HepG2 (cell line): Measurements from ENCODE around the gene CYSRT1. TPM values are rescaled to one million over a fixed set of nuclear protein-coding genes. Genes with fewer than 3 reads are reported as not detected.

Source experiments
- ATAC-seq: fragments of 200-7000 bp; cut with Tn5 transposase; 3 replicates; pipeline ENCODE4 v1.9.1; 2020; ENCODE audit warnings: mild to moderate bottlenecking, moderate library complexity
- BruUV-seq: library from RNA; stranded (reverse); fragments of 400-500 nt; replicated peaks from 2 replicates; lab custom pipeline; 2021; lab: Mats Ljungman, UMichigan
- CTCF ChIA-PET: fragments of 300-600 bp; formaldehyde crosslinking; extraction: SDS; loops from one replicate; lab custom pipeline; 2021; ENCODE audit warnings: low total read pairs, inconsistent platforms, low intra/inter-chr PET ratio; lab: Yijun Ruan, JAX
- POLR2A ChIA-PET: fragments of 350-600 bp; sonication (Branson Sonifier 250); formaldehyde crosslinking; loops from one replicate; lab custom pipeline; 2020; ENCODE audit warnings: antibody characterized with exemption, inconsistent platforms; lab: Yijun Ruan, JAX
- DNase-seq: peaks from one replicate; pipeline ENCODE4 v3.0.0-alpha.2; 2015; ENCODE audit warnings: low spot score
- FAIRE-seq: peaks from 3 replicates; lab custom pipeline; 2011; peaks lifted over from hg19 to GRCh38; lab: Jason Lieb, UNC
- H2AFZ ChIP-seq: one replicate; pipeline ENCODE4 v1.6.1; 2011; ENCODE audit warnings: low read length, inconsistent platforms
- H3K27ac ChIP-seq: fragments of 300-600 bp; 3 replicates; pipeline ENCODE4 v1.8.0; 2011; ENCODE audit warnings: mixed run types, mild to moderate bottlenecking, mixed read lengths, low read length, inconsistent platforms; ENCODE audit not compliant: insufficient read depth; ENCODE audit errors: extremely low read length
- H3K27me3 ChIP-seq, 2 experiments: fragments of 200-600 bp in 1 of 2; 2 replicates in 1 of 2; 3 replicates in 1 of 2; pipeline versions ENCODE4 v1.6.0 to v1.8.0; 2011; ENCODE audit warnings: low read length in 2 of 2, mild to moderate bottlenecking in 2 of 2, moderate library complexity in 2 of 2, inconsistent platforms in 1 of 2; ENCODE audit not compliant: insufficient read depth in 2 of 2, control insufficient read depth in 1 of 2
- H3K36me3 ChIP-seq, 2 experiments: fragments of 200-600 bp in 1 of 2; replicated peaks in 1 of 2; 2 replicates in 1 of 2; 3 replicates in 1 of 2; pipeline versions ENCODE4 v1.5.1 to v1.8.0; 2011; ENCODE audit warnings: low read length in 2 of 2, inconsistent platforms in 1 of 2; ENCODE audit not compliant: insufficient read depth in 2 of 2, control insufficient read depth in 1 of 2
- H3K4me1 ChIP-seq: 2 replicates; pipeline ENCODE4 v1.5.1; 2012; ENCODE audit warnings: low read length, inconsistent platforms; ENCODE audit not compliant: insufficient read depth
- H3K4me2 ChIP-seq: 2 replicates; pipeline ENCODE4 v1.6.0; 2011; ENCODE audit warnings: low read depth, low read length, inconsistent platforms
- H3K4me3 ChIP-seq, 3 experiments: fragments of 200-600 bp in 1 of 3; sonication (generic), shearing (Covaris generic) in 1 of 3; replicated peaks in 1 of 3; 2 replicates each; pipeline ENCODE4 v1.5.1; 2011 to 2016; ENCODE audit warnings: low read length in 3 of 3, inconsistent platforms in 2 of 3, low read depth in 2 of 3, mild to moderate bottlenecking in 2 of 3, control low read depth in 1 of 3, mixed read lengths in 1 of 3; ENCODE audit not compliant: insufficient read depth in 1 of 3
- H3K79me2 ChIP-seq: one replicate; pipeline ENCODE4 v1.6.1; 2011; ENCODE audit warnings: low read length, inconsistent platforms; ENCODE audit not compliant: insufficient read depth
- H3K9ac ChIP-seq: 2 replicates; pipeline ENCODE4 v1.6.0; 2011; ENCODE audit warnings: mild to moderate bottlenecking, low read depth, low read length, inconsistent platforms; ENCODE audit not compliant: insufficient read depth
- H3K9me3 ChIP-seq: 2 replicates; pipeline ENCODE4 v1.5.1; 2012; ENCODE audit warnings: mild to moderate bottlenecking, low read length
- H4K20me1 ChIP-seq: 2 replicates; pipeline ENCODE4 v1.6.0; 2011; ENCODE audit warnings: inconsistent platforms, mild to moderate bottlenecking, low read length, moderate library complexity; ENCODE audit not compliant: insufficient read depth
- CREB3 ChIP-seq: sonication (generic); formaldehyde crosslinking; IDR thresholded peaks from 2 replicates; pipeline ENCODE4 v1.5.0; 2020; ENCODE audit warnings: missing genetic modification reagents
- ELF1 ChIP-seq: sonication (generic); formaldehyde crosslinking; IDR thresholded peaks from 2 replicates; pipeline ENCODE4 v1.4.0; 2020; ENCODE audit warnings: missing genetic modification reagents
- GATAD1 ChIP-seq: IDR thresholded peaks from 2 replicates; pipeline ENCODE4 v1.6.1; 2016; ENCODE audit warnings: missing genetic modification reagents, missing compliant biosample characterization
- HOXA5 ChIP-seq: sonication (generic); formaldehyde crosslinking; IDR thresholded peaks from 2 replicates; pipeline ENCODE4 v1.4.0; 2020; ENCODE audit warnings: missing genetic modification reagents
- IKZF5 ChIP-seq: IDR thresholded peaks from 2 replicates; pipeline ENCODE4 v1.6.1; 2018; ENCODE audit warnings: missing genetic modification reagents, mild to moderate bottlenecking, missing compliant biosample characterization
- MED8 ChIP-seq: sonication (generic); formaldehyde crosslinking; IDR thresholded peaks from 2 replicates; pipeline ENCODE4 v1.8.1; 2023; ENCODE audit warnings: mild to moderate bottlenecking, missing genetic modification reagents; ENCODE audit not compliant: insufficient replicate concordance
- MTF1 ChIP-seq: sonication (generic); formaldehyde crosslinking; IDR thresholded peaks from 2 replicates; pipeline ENCODE4 v1.5.0; 2020; ENCODE audit warnings: missing genetic modification reagents
- RARA ChIP-seq: IDR thresholded peaks from 2 replicates; pipeline ENCODE4 v1.6.1; 2016; ENCODE audit warnings: missing genetic modification reagents, missing compliant biosample characterization
- SOX13 ChIP-seq, 3 experiments: fragments of 450-650 bp in 1 of 3; sonication (generic) in 1 of 3; formaldehyde crosslinking in 1 of 3; IDR thresholded peaks in 2 of 3; conservative IDR thresholded peaks in 1 of 3; 2 replicates each; pipeline versions ENCODE4 v1.5.0 to v1.6.1; 2016 to 2020; ENCODE audit warnings: antibody characterized with exemption in 1 of 3, mild to moderate bottlenecking in 1 of 3, missing compliant biosample characterization in 1 of 3, missing genetic modification reagents in 1 of 3, moderate library complexity in 1 of 3
- YEATS4 ChIP-seq: sonication (generic); formaldehyde crosslinking; IDR thresholded peaks from 2 replicates; pipeline ENCODE4 v1.4.0; 2020; ENCODE audit warnings: missing genetic modification reagents, borderline replicate concordance
- ZBTB21 ChIP-seq: sonication (generic); formaldehyde crosslinking; IDR thresholded peaks from 2 replicates; pipeline ENCODE4 v1.4.0; 2020; ENCODE audit warnings: missing genetic modification reagents
- ZC3H4 ChIP-seq: sonication (generic); formaldehyde crosslinking; IDR thresholded peaks from 2 replicates; pipeline ENCODE4 v1.4.0; 2020; ENCODE audit warnings: missing genetic modification reagents, borderline replicate concordance
- ZNF317 ChIP-seq: sonication (generic); formaldehyde crosslinking; IDR thresholded peaks from 2 replicates; pipeline ENCODE4 v1.5.0; 2020; ENCODE audit warnings: mild to moderate bottlenecking, missing genetic modification reagents
- ZNF430 ChIP-seq: sonication (generic); formaldehyde crosslinking; IDR thresholded peaks from 2 replicates; pipeline ENCODE4 v1.9.0; 2021; ENCODE audit warnings: mild to moderate bottlenecking, missing genetic modification reagents
- ZNF770 ChIP-seq: sonication (generic); formaldehyde crosslinking; IDR thresholded peaks from 2 replicates; pipeline ENCODE4 v1.5.0; 2020; ENCODE audit warnings: mild to moderate bottlenecking, missing genetic modification reagents
- ZNF792 ChIP-seq: IDR thresholded peaks from 2 replicates; pipeline ENCODE4 v1.6.1; 2016
- ZNF816 ChIP-seq: sonication (generic); formaldehyde crosslinking; IDR thresholded peaks from 2 replicates; pipeline ENCODE4 v1.8.0; 2022; ENCODE audit warnings: missing genetic modification reagents, mild to moderate bottlenecking, borderline replicate concordance
- WGBS: methylation state at CpG from one replicate; pipeline ENCODE4 v1.1.6; 2017; ENCODE audit warnings: low lambda C conversion rate; 5-methylcytosine and 5-hydroxymethylcytosine counted together
- in situ Hi-C: cut with HindIII; loops from 2 replicates; pipeline ENCODE4 v1.10.0; 2017; ENCODE audit warnings: low pct_unique_long_range_greater_than_20kb; ENCODE audit not compliant: extremely low pct_ligation_motif_present
- intact Hi-C: fragments of 100-400 bp; cut with micrococcal nuclease; formaldehyde crosslinking; loops from one replicate; pipeline ENCODE4 v1.10.0; 2022; ENCODE audit not compliant: unreplicated experiment
- polyA plus RNA-seq, 8 experiments: library from polyadenylated mRNA; depleted of rRNA in 3 of 8; stranded (reverse) in 7 of 8; unstranded in 1 of 8; fragments of >200 nt; fragmentation: Illumina TruSeq in 4 of 8; extraction: Trizol in 4 of 8; gene quantifications; 2 replicates each; pipeline versions ENCODE4 v1.2.1 to v1.2.3, GENCODE V29; 2011 to 2016; ENCODE audit warnings: low read depth in 4 of 8, missing spikeins in 1 of 8, mixed read lengths in 1 of 8; ENCODE audit not compliant: insufficient read depth in 1 of 8
- total RNA-seq, 5 experiments: library from RNA; depleted of rRNA; stranded (reverse); fragments of >200 nt; fragmentation: Illumina TruSeq; extraction: Trizol; gene quantifications; 2 replicates each; pipeline ENCODE4 v1.2.3, GENCODE V29; 2016; ENCODE audit warnings: low read depth in 1 of 5
- TF ChIP-seq, protein P1 (sequence below): sonication (generic); formaldehyde crosslinking; IDR thresholded peaks from 2 replicates; pipeline ENCODE4 v1.5.1; 2020; ENCODE audit warnings: mild to moderate bottlenecking, missing genetic modification reagents, moderate library complexity

Gene CYSRT1
- total and polyA plus RNA-seq, 2 of the 13 experiments (the other 11 are each of a cell fraction or from before 2014, with no cell fraction given) = 1.5 to 2.1 TPM

- POLR2A ChIA-PET = interaction anchor here (0.6 to 7.4 kb wide), 21 partner anchors 9 to 181 kb away, joined by 3 to 78 read pairs (median 4); partner anchors contain the start of genes ANAPC2, CYSRT1, LRRC26 and MAN1B1
- TF ChIP-seq ZBTB21 (CRISPR knock-in tag) (no peak), ZNF317 (CRISPR knock-in tag) (peak; percentile 28; the same call in 1 of the 2 replicates), MTF1 (no peak), HOXA5 (CRISPR knock-in tag) (peak; percentile 77; the same call in 1 of the 2 replicates), ZNF816 (peak; percentile 29; the same call in 1 of the 2 replicates), ZC3H4 (no peak), CREB3 (CRISPR knock-in tag) (peak; percentile 29; the same call in 1 of the 2 replicates), IKZF5 (CRISPR knock-in tag) (0 out of 2 replicates have a peak, but pooled peaks have one; percentile 44), RARA (peak; percentile 82), ZNF792 (CRISPR knock-in tag) (peak; percentile 70; the same call in 1 of the 2 replicates), GATAD1 (CRISPR knock-in tag) (peak; percentile 77; the same call in 1 of the 2 replicates), ZNF430 (peak; percentile 89; the same call in 1 of the 2 replicates), YEATS4 (CRISPR knock-in tag) (peak; percentile 64; the same call in 1 of the 2 replicates), SOX13 (IDR thresholded peaks at IDR 0.05) (peak; percentile 24; the same call in 1 of the 2 replicates), SOX13 (CRISPR knock-in tag; conservative IDR thresholded peaks at IDR 0.05 in 1 of 2, IDR thresholded peaks at IDR 0.05 in 1 of 2) (peak in 1 of 2 experiments; percentile 49; a peak in 2 of 4 replicates), MED8 (CRISPR knock-in tag) (peak; percentile 72), ELF1 (CRISPR knock-in tag) (peak; percentile 49), ZNF770 (peak; percentile 57)
- TF ChIP-seq, protein P1, sequence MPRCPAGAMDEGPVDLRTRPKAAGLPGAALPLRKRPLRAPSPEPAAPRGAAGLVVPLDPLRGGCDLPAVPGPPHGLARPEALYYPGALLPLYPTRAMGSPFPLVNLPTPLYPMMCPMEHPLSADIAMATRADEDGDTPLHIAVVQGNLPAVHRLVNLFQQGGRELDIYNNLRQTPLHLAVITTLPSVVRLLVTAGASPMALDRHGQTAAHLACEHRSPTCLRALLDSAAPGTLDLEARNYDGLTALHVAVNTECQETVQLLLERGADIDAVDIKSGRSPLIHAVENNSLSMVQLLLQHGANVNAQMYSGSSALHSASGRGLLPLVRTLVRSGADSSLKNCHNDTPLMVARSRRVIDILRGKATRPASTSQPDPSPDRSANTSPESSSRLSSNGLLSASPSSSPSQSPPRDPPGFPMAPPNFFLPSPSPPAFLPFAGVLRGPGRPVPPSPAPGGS (CRISPR knock-in tag) = 0 out of 2 replicates have a peak, but pooled peaks have one; percentile 21
These were observed 11.4 kb downstream of the CYSRT1 start for GRCh38 chr9:137236238-137236935.

More at GRCh38 chr9:137236238-137236935, 11.4 kb downstream of the CYSRT1 start:
- DNase-seq (peak; percentile 87), ATAC-seq (peak; percentile 54), FAIRE-seq (peak; percentile 80)
- in situ Hi-C loops (no loop called here), intact Hi-C loops (loop anchor here (2.0 kb wide), 1 partner anchor 14 kb away; the partner anchor contains the start of gene RNF208)
- no CpG with 5 or more reads among the region's 31 CpGs for WGBS
- peak overlapping the region; percentile 85 for H3K4me2 ChIP-seq
- H3K4me1 ChIP-seq = peaks cover 51% of the 10 kb centered on the region
- H3K9ac ChIP-seq = peak overlapping the region; percentile 72
- no TSS peak for BruUV-seq
- CTCF ChIA-PET = interaction anchor here (0.9 to 2.6 kb wide), 9 partner anchors 9 to 118 kb away, joined by 3 to 19 read pairs (median 3); partner anchors contain the start of genes ANAPC2, SSNA1 and TOR4A
- H3K9me3 ChIP-seq = no peaks in the 10 kb centered on the region
- H3K36me3 ChIP-seq = no peaks in the 10 kb centered on the region
- H3K79me2 ChIP-seq = peaks cover 15% of the 10 kb centered on the region
- H3K27ac ChIP-seq = peak overlapping the region; percentile 68
- H3K27me3 ChIP-seq = no peaks in the 10 kb centered on the region
- H4K20me1 ChIP-seq = no peaks in the 10 kb centered on the region
- H2AFZ ChIP-seq = no peak overlapping the region
- H3K4me3 ChIP-seq = peak overlapping the region; percentile 67 to 81 (median 72)
